Measurements from ENCODE around the gene TMEM167B.

DNA sequence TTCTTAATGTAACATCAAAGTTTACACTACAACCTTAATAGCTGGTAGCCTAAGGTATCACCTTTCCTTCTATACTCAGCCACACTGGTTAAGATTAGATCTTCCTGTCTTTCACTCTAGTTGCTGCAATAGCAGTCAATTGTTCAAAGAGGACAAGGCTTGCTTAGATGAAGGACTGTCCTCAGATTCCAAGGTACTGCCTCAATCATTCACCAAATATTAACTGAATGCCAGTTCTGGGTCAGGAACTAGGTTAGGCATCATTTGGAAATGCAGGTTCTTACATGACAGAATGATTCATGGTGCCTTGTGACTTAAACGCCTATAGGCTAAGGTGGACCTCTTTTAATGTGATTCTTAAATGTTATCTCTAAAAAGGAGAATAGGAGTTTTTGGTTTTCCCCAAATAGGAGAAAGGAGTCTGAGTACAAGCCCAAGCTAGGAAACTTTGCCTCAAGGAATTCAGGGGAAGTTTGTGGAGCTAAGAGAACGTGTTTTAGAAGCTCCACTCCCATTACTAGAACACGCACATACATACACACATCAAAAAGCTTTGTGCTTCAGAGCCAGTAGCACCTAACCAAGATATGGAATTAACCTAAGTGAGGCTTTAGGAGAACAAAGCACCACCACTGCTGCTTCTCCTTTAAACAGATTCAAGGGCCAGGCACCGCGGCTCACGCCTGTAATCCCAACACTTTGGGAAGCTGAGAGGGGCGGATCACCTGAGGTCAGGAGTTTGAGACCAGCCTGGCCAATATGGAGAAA lies 40.2 kb upstream of the TMEM167B start:
- no peak for TF ChIP-seq POLR2A (IDR thresholded peaks at IDR 0.05)
- TF ChIP-seq POLR2AphosphoS5 (IDR thresholded peaks at IDR 0.05), result no peak
